Stimulated activated CD8-positive, alpha-beta memory T cell treated with anti-CD3 and anti-CD28 coated beads, Interleukin-2, amount 100 ng/mL, for 1 hour (primary cell): ENCODE results near the gene UBE3A.
"Not testable (repeated sequence)": the region's sequence is repeated elsewhere in the genome, so short reads cannot be mapped to it uniquely, and the experiment has no call there.

ENCODE experiments used
- DNase-seq, 2 donors: peaks; one replicate each; pipeline ENCODE4 v3.0.0-alpha.2; 2020; ENCODE audit warnings: low read depth in 2 of 2

The UBE3A gene

GRCh38 chr15:25437777-25438600 is 835 bp downstream of the UBE3A start:
- peak; percentile 11 to 31 for DNase-seq

GRCh38 chr15:25436707-25437106 is 2.1 kb downstream of the UBE3A start:
- no peak for DNase-seq

- no peak for DNase-seq
Measured at GRCh38 chr15:25435474-25436243, 3.2 kb downstream of the UBE3A start.

- no peak for DNase-seq
Measured at GRCh38 chr15:25433118-25433865, 5.5 kb downstream of the UBE3A start.

GRCh38 chr15:25431836-25432561 is 6.8 kb downstream of the UBE3A start:
- no peak for DNase-seq

- DNase-seq, result no peak
Measured at GRCh38 chr15:25427861-25428260, 11.0 kb downstream of the UBE3A start.

- no peak for DNase-seq
Measured at GRCh38 chr15:25426896-25427610, 11.8 kb downstream of the UBE3A start.

GRCh38 chr15:25424073-25424472 is 14.8 kb downstream of the UBE3A start:
- DNase-seq, result no peak

GRCh38 chr15:25422021-25422420 is 16.8 kb downstream of the UBE3A start:
- DNase-seq, result no peak

GRCh38 chr15:25418202-25418601 is 20.6 kb downstream of the UBE3A start:
- DNase-seq, result no peak

- DNase-seq, result no peak
Measured at GRCh38 chr15:25417604-25418003, 21.2 kb downstream of the UBE3A start.

GRCh38 chr15:25416693-25417092 is 22.1 kb downstream of the UBE3A start:
- DNase-seq, result no peak

GRCh38 chr15:25415707-25416106 is 23.1 kb downstream of the UBE3A start:
- no peak for DNase-seq

- no peak for DNase-seq
Measured at GRCh38 chr15:25415217-25415616, 23.6 kb downstream of the UBE3A start.

- no peak for DNase-seq
Measured at GRCh38 chr15:25410649-25411048, 28.2 kb downstream of the UBE3A start.

- DNase-seq, result not testable (repeated sequence)
Measured at GRCh38 chr15:25409731-25410130, 29.1 kb downstream of the UBE3A start.

GRCh38 chr15:25408929-25409328 is 29.9 kb downstream of the UBE3A start:
- DNase-seq, result no peak

- DNase-seq, result no peak
Measured at GRCh38 chr15:25408428-25408827, 30.4 kb downstream of the UBE3A start.

- no peak for DNase-seq
Measured at GRCh38 chr15:25407950-25408349, 30.9 kb downstream of the UBE3A start.

- DNase-seq, result no peak
Measured at GRCh38 chr15:25406846-25407245, 32.0 kb downstream of the UBE3A start.

GRCh38 chr15:25406261-25406660 is 32.6 kb downstream of the UBE3A start:
- DNase-seq, result no peak
